ENCODE measurements around the gene CENPL. TPM values are rescaled to one million over a fixed set of nuclear protein-coding genes. Genes with fewer than 3 reads are reported as not detected.

CENPL gene
- total and polyA plus RNA-seq, 9 of the 15 experiments (the other 6 are each of a cell fraction or from before 2014, with no cell fraction given) = 33.0 to 52.7 (median 39.7) TPM

GRCh38 chr1:173862769-173863223, 38.1 kb upstream of the CENPL start:
- Histone ChIP-seq H3K27ac (ENCODE audit: extremely low read depth, low read depth, low read length) (peak overlapping the region; percentile 95; the same call in 2 of the 3 replicates), H3K4me1 (replicated peaks in 1 of 2; ENCODE audit: control insufficient read depth in 2 of 2, insufficient read depth in 2 of 2, low read length in 2 of 2) (peaks cover 0 to 9% of the 10 kb centered on the region in 2 experiments; a peak in 2 of 5 replicates), H3K9me3 (replicated peaks; ENCODE audit: control insufficient read depth, insufficient read depth, low read depth, low read length) (no peaks in the 10 kb centered on the region), H3K4me3 (no peak overlapping the region), H3K27me3 (ENCODE audit: control insufficient read depth in 2 of 2, insufficient read depth in 2 of 2, low read length in 2 of 2) (no peaks in the 10 kb centered on the region; a peak in 1 of 5 replicates), H3K79me2 (ENCODE audit: control insufficient read depth, insufficient read depth, low read length) (peaks cover 46% of the 10 kb centered on the region), H3K36me3 (ENCODE audit: control insufficient read depth, insufficient read depth, low read length) (peaks cover 72% of the 10 kb centered on the region), H3K9me1 (ENCODE audit: control insufficient read depth, insufficient read depth, low read length) (peaks cover 2% of the 10 kb centered on the region), H3K4me2 (ENCODE audit: insufficient read depth, low read length) (0 out of 2 replicates have a peak overlapping the region, but pooled peaks have one; percentile 3), H3K9ac (ENCODE audit: insufficient read depth in 1 of 2, low read depth in 2 of 2, low read length in 2 of 2) (peak overlapping the region in 1 of 2 experiments; percentile 8; a peak in 2 of 4 replicates), H2AFZ (ENCODE audit: low read depth, low read length) (no peak overlapping the region), H4K20me1 (replicated peaks; ENCODE audit: control insufficient read depth, insufficient read depth, low read length) (peaks cover 47% of the 10 kb centered on the region)
- intact Hi-C loops (cut with micrococcal nuclease) = no loop called here
- 38% methylated on average over 8 of the region's 8 CpGs for WGBS (ENCODE audit: insufficient coverage, low coverage, missing lambda C conversion rate)
- no TSS peak for BruUV-seq (replicated peaks)
- CTCF ChIA-PET (ENCODE audit: low intra/inter-chr PET ratio) = no interaction called here
- POLR2A ChIA-PET = interaction anchor here (0.6 to 9.7 kb wide), 6 partner anchors 9 to 205 kb away, joined by 3 to 183 read pairs (median 5); no protein-coding TSS in a partner anchor
- DNase-seq (ENCODE audit: extremely low read depth in 1 of 4, low spot score in 3 of 4) = peak in 2 of 4 experiments; percentile 29 to 67
- FAIRE-seq = no peak
- peak; percentile 1 for ATAC-seq
- in situ Hi-C loops (cut with MboI) = no loop called here
- peak; percentile 31 for TF ChIP-seq MYNN (IDR thresholded peaks at IDR 0.05)
- TF ChIP-seq MYNN (CRISPR knock-in tag; IDR thresholded peaks at IDR 0.05) = no peak
- TF ChIP-seq TBL1XR1 (IDR thresholded peaks at IDR 0.05; ENCODE audit: low read length in 2 of 2) = no peak
- no peak for TF ChIP-seq BRD4 (IDR thresholded peaks at IDR 0.05)
- no peak for TF ChIP-seq MAFK (IDR thresholded peaks at IDR 0.05; ENCODE audit: low read length)
- no peak for TF ChIP-seq POLR3A (IDR thresholded peaks at IDR 0.05; ENCODE audit: borderline replicate concordance, extremely low read depth, insufficient read depth, insufficient read length)
- no peak for TF ChIP-seq ZNF143 (CRISPR knock-in tag; IDR thresholded peaks at IDR 0.05)
- no peak for TF ChIP-seq JUNB (CRISPR knock-in tag; conservative IDR thresholded peaks at IDR 0.05)
- TF ChIP-seq IRF2 (CRISPR knock-in tag; IDR thresholded peaks at IDR 0.05) = no peak
- no peak for TF ChIP-seq GTF2A2 (tag; IDR thresholded peaks at IDR 0.05)
- TF ChIP-seq, protein P1, sequence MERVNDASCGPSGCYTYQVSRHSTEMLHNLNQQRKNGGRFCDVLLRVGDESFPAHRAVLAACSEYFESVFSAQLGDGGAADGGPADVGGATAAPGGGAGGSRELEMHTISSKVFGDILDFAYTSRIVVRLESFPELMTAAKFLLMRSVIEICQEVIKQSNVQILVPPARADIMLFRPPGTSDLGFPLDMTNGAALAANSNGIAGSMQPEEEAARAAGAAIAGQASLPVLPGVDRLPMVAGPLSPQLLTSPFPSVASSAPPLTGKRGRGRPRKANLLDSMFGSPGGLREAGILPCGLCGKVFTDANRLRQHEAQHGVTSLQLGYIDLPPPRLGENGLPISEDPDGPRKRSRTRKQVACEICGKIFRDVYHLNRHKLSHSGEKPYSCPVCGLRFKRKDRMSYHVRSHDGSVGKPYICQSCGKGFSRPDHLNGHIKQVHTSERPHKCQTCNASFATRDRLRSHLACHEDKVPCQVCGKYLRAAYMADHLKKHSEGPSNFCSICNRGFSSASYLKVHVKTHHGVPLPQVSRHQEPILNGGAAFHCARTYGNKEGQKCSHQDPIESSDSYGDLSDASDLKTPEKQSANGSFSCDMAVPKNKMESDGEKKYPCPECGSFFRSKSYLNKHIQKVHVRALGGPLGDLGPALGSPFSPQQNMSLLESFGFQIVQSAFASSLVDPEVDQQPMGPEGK (CRISPR knock-in tag; IDR thresholded peaks at IDR 0.05; ENCODE audit: borderline replicate concordance) = no peak
- no peak for TF ChIP-seq SREBF1 (IDR thresholded peaks at IDR 0.05; ENCODE audit: borderline replicate concordance, low read depth, low read length)
- no peak for TF ChIP-seq LEF1 (IDR thresholded peaks at IDR 0.05)
- no peak for TF ChIP-seq TAF15 (IDR thresholded peaks at IDR 0.05; ENCODE audit: low read depth, low read length)
- TF ChIP-seq CBX3 (IDR thresholded peaks at IDR 0.05; ENCODE audit: borderline replicate concordance in 1 of 2, low read length in 2 of 2) = no peak
- TF ChIP-seq ATF7 (IDR thresholded peaks at IDR 0.05) = no peak
- TF ChIP-seq KDM5B (IDR thresholded peaks at IDR 0.05; ENCODE audit: insufficient replicate concordance, low read depth, low read length) = peak; percentile 41
- TF ChIP-seq ZNF436 (CRISPR knock-in tag; IDR thresholded peaks at IDR 0.05) = 0 out of 2 replicates have a peak, but pooled peaks have one; percentile 7
- TF ChIP-seq ZBTB1 (CRISPR knock-in tag; IDR thresholded peaks at IDR 0.05; ENCODE audit: borderline replicate concordance, low read depth) = no peak
- TF ChIP-seq, protein P2, sequence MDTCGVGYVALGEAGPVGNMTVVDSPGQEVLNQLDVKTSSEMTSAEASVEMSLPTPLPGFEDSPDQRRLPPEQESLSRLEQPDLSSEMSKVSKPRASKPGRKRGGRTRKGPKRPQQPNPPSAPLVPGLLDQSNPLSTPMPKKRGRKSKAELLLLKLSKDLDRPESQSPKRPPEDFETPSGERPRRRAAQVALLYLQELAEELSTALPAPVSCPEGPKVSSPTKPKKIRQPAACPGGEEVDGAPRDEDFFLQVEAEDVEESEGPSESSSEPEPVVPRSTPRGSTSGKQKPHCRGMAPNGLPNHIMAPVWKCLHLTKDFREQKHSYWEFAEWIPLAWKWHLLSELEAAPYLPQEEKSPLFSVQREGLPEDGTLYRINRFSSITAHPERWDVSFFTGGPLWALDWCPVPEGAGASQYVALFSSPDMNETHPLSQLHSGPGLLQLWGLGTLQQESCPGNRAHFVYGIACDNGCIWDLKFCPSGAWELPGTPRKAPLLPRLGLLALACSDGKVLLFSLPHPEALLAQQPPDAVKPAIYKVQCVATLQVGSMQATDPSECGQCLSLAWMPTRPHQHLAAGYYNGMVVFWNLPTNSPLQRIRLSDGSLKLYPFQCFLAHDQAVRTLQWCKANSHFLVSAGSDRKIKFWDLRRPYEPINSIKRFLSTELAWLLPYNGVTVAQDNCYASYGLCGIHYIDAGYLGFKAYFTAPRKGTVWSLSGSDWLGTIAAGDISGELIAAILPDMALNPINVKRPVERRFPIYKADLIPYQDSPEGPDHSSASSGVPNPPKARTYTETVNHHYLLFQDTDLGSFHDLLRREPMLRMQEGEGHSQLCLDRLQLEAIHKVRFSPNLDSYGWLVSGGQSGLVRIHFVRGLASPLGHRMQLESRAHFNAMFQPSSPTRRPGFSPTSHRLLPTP (IDR thresholded peaks at IDR 0.05; ENCODE audit: borderline replicate concordance, extremely low read depth, insufficient read length) = no peak
